ENCODE measurements around the gene INTS12. TPM values are rescaled to one million over a fixed set of nuclear protein-coding genes. Genes with fewer than 3 reads are reported as not detected.
"Not testable (repeated sequence)": the region's sequence is repeated elsewhere in the genome, so short reads cannot be mapped to it uniquely, and the experiment has no call there.

Gene INTS12, protein sequence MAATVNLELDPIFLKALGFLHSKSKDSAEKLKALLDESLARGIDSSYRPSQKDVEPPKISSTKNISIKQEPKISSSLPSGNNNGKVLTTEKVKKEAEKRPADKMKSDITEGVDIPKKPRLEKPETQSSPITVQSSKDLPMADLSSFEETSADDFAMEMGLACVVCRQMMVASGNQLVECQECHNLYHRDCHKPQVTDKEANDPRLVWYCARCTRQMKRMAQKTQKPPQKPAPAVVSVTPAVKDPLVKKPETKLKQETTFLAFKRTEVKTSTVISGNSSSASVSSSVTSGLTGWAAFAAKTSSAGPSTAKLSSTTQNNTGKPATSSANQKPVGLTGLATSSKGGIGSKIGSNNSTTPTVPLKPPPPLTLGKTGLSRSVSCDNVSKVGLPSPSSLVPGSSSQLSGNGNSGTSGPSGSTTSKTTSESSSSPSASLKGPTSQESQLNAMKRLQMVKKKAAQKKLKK
- total RNA-seq: 21.0 TPM
- long read RNA-seq, transcript INTS12-206 (7 exons, 1,975 nt): major isoform, 12 of 32 reads
- long read RNA-seq, transcript INTS12-201 (8 exons, 1,710 nt): minor isoform, 5 of 32 reads
- long read RNA-seq, partial matches to known transcripts: 8 of 32 reads
- long read RNA-seq, other reads (novel, unspliced or antisense): 7 of 32 reads

GRCh38 chr4:105708181-105709080 lies at the start of gene INTS12, which contains the start of gene GSTCD:
INTS12 (minus strand) TSS chr4:105708689; CDS start chr4:105700005, 8,684 bp downstream.
GSTCD (plus strand) TSS chr4:105708784; CDS start chr4:105717614, 8,830 bp downstream.
- intact Hi-C loops (cut with DNase I): no loop called here
- peak; percentile 93 for DNase-seq
- ATAC-seq (ENCODE audit: poor library complexity): peak; percentile 100

GRCh38 chr4:105755375-105755774 lies 46.9 kb upstream of the INTS12 start:
- intact Hi-C loops (cut with DNase I): no loop called here
- DNase-seq: no peak
- no peak for ATAC-seq (ENCODE audit: poor library complexity)

DNA sequence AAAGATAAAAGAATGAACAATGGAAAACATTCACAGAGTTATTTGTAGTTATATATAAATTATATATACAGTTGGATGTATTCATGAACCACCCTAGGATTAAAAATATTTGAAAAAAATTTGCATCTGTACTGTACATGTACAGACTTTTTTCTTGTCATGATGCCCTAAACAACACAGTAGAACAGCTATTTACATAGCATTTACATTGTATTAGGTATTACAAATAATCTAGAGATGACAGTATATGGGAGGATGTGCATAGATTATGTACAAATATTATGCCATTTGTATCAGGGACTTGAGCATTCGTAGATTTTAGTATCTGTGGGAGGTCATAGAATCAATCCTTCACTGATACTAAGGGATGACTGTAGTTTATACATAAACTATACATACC lies 44.9 kb upstream of the INTS12 start:
- ATAC-seq (ENCODE audit: poor library complexity) (no peak), DNase-seq (no peak)
- intact Hi-C loops (cut with DNase I): no loop called here

DNA sequence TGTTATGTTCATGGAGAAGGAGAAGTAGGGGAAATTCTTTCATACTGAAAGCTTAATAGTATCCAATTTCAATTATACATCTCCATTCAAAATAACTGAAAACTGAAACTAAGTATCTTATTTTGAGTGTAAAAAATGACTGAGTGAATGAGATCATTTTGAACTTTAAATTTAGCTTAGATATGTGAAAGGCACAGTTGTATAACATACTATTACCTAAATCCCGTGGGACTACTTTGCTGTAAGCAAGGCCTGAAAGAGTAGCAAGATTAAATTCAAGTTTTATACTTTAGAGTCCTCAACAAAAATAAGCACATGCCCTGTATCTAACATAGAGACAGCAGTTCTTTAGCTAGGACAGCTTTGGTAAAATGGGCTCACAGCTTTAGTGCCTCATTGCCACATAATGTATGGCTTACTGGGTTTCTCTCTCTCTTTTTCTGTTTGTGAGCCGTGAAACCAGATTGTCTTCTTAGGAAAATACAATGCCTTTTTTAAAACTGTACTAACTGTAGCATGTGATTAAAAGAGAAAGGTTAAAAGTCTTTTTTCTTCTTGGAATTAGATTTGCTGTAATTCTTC lies 43.3 kb upstream of the INTS12 start:
- intact Hi-C loops (cut with DNase I): no loop called here
- DNase-seq (no peak), ATAC-seq (ENCODE audit: poor library complexity) (no peak)

DNA sequence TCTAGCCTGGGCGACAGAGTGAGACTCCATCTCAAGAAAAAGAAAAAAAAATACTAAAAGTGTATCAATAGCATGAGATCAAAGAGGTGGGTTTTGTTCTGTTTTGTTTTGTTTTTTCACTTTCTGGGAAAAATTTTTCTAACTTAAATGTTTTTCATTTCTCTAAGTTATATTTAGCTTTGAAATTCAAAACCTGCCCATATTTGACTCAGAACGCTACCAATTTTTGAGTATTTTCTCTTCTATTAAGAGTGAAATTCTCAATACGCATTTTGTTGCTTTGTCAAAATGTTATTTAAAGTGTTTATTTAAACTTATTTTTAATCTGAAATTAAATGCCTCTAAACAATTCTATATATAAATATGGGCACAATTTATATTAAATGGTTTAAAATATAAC lies 39.7 kb upstream of the INTS12 start:
- no peak for DNase-seq
- intact Hi-C loops (cut with DNase I): no loop called here

DNA sequence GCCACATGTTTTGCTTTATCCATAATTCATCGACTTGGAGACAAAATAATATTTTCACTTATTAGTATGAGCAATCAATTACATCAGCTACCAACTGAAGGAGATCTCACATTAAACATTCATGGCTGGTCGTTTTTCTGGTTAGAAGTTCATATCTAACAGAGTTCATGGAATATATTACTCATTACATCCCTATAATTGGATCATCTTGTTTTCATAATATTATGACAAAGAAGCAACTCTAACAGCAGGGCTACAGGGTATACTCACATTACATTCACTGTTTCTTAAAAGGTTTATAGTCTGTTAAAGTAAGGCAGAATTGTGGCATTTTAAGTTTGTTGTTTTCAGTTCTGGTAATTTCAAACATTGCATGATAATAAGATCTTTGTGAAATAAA lies 33.1 kb upstream of the INTS12 start:
- DNase-seq: no peak
- intact Hi-C loops (cut with DNase I): no loop called here
- no peak for ATAC-seq (ENCODE audit: poor library complexity)

More for the DNA sequence above, 39.7 kb upstream of the INTS12 start:
- no peak for ATAC-seq (ENCODE audit: poor library complexity)

GRCh38 chr4:105735217-105735616 lies 26.7 kb upstream of the INTS12 start:
- ATAC-seq (ENCODE audit: poor library complexity); DNase-seq; intact Hi-C loops (cut with DNase I): not testable (repeated sequence)

DNA sequence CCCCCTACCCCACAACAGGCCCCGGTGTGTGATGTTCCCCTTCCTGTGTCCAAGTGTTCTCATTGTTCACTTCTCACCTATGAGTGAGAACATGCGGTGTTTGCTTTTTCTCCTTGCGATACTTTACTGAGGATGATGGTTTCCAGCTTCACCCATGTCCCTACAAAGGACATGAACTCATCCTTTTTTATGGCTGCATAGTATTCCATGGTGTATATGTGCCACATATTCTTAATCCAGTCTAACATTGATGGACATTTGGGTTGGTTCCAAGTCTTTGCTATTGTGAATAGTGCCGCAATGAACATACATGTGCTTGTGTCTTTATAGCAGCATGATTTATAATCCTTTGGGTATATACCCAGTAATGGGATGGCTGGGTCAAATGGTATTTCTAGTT lies 21.4 kb upstream of the INTS12 start:
- DNase-seq; ATAC-seq (ENCODE audit: poor library complexity); intact Hi-C loops (cut with DNase I): not testable (repeated sequence)

DNA sequence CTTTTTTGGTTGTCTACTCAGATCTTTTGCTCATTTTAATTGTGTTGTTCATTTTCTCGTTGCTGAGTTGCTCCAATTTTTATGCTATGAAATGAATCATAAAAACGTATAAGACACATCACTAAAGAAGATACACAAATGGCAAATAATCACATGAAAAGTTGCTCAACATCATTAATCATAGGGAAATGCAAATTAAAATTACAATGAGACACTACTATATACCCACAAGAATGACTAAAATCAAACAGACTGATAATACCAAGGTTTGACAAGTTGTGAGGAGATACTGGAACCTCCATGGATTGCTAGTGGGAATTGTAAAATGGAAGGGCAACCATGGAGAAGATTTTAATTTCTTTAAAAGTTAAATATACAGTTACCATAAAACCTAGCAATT lies 17.1 kb upstream of the INTS12 start:
- intact Hi-C loops (cut with DNase I): no loop called here
- ATAC-seq (ENCODE audit: poor library complexity) (no peak), DNase-seq (no peak)

DNA sequence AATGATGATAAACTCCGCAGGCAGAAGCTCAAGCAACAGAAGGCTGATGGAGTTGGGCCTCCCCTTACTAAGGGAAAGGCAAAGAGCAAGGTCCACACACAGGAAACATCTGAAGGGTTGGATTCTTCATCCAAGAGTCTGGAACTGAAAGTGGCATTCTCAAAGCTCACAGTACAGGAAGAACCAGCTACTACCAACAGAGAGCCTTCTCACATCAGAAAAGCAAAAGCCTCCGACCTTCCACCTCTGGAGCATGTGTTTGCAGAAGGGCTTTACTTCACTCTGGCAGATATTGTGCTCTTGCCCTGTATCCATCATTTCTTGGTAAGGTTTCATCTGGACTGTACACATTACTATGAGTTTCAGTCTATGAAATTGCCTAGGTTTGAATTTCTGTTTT lies 10.7 kb upstream of the INTS12 start:
- intact Hi-C loops (cut with DNase I): loop anchor here (10.0 kb wide), 1 partner anchor 574 kb away; the partner anchor contains the start of gene TET2
- no peak for DNase-seq
- ATAC-seq (ENCODE audit: poor library complexity): no peak

GRCh38 chr4:105715692-105716278 lies 7.3 kb upstream of the INTS12 start:
- intact Hi-C loops (cut with DNase I): loop anchor here (10.0 kb wide), 1 partner anchor 571 kb away; the partner anchor contains the start of gene TET2
- DNase-seq (no peak), ATAC-seq (ENCODE audit: poor library complexity) (no peak)

GRCh38 chr4:105714932-105715331 lies 6.4 kb upstream of the INTS12 start:
- intact Hi-C loops (cut with DNase I): loop anchor here (10.0 kb wide), 1 partner anchor 570 kb away; the partner anchor contains the start of gene TET2
- no peak for DNase-seq
- no peak for ATAC-seq (ENCODE audit: poor library complexity)

- DNase-seq: no peak
- no peak for ATAC-seq (ENCODE audit: poor library complexity)
- intact Hi-C loops (cut with DNase I): loop anchor here (10.0 kb wide), 1 partner anchor 569 kb away; the partner anchor contains the start of gene TET2
Measured at GRCh38 chr4:105714071-105714521, 5.6 kb upstream of the INTS12 start.

GRCh38 chr4:105712766-105713165 lies 4.3 kb upstream of the INTS12 start:
- intact Hi-C loops (cut with DNase I): loop anchor here (10.0 kb wide), 1 partner anchor 568 kb away; the partner anchor contains the start of gene TET2
- DNase-seq (no peak), ATAC-seq (ENCODE audit: poor library complexity) (no peak)

- intact Hi-C loops (cut with DNase I): loop anchor here (10.0 kb wide), 1 partner anchor 566 kb away; the partner anchor contains the start of gene TET2
- DNase-seq (no peak), ATAC-seq (ENCODE audit: poor library complexity) (no peak)
Measured at GRCh38 chr4:105710678-105711077, 2.2 kb upstream of the INTS12 start.

GRCh38 chr4:105710012-105710600 lies 1.6 kb upstream of the INTS12 start:
- no peak for ATAC-seq (ENCODE audit: poor library complexity)
- DNase-seq: no peak
- intact Hi-C loops (cut with DNase I): loop anchor here (10.0 kb wide), 1 partner anchor 565 kb away; the partner anchor contains the start of gene TET2

DNA sequence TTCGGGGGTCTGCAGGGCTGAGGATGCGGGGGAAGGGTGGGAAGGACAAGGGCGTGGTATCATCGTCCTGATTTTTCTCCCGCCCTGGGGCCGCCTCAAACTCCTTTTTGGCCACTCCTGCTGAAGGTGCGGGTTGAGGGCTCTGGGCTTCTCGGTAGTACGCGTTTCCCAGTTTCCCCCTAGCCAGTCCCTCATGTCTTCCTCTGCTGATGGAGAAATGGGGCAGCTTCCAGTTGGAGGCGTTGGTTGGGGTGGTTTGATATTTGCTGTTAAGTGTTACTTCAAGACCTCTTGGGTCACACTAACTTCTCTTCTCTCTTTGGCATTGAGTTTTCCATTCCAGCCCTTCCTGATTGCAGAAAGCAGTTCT lies 577 bp upstream of the INTS12 start:
- DNase-seq (no peak), ATAC-seq (ENCODE audit: poor library complexity) (peak; percentile 38)

More for the DNA sequence above, 577 bp upstream of the INTS12 start:
- intact Hi-C loops (cut with DNase I): no loop called here
